Caco-2 (cell line): ENCODE measurements around the gene RAB35. TPM values are rescaled to one million over a fixed set of nuclear protein-coding genes. Genes with fewer than 3 reads are reported as not detected.

Experiments used
- BruUV-seq: library from RNA; stranded (reverse); fragments of 400-500 nt; replicated peaks from 2 replicates; lab custom pipeline; 2021; lab: Mats Ljungman, UMichigan
- CTCF ChIA-PET: fragments of 300-600 bp; sonication (Branson Sonifier 250); formaldehyde crosslinking; loops from one replicate; lab custom pipeline; 2022; ENCODE audit warnings: antibody characterized with exemption; lab: Charles Lee
- POLR2A ChIA-PET: fragments of 300-600 bp; sonication (Branson Sonifier 250); formaldehyde crosslinking; loops from one replicate; lab custom pipeline; 2022; ENCODE audit warnings: antibody characterized with exemption; lab: Charles Lee
- DNase-seq, 2 experiments: peaks; one replicate each; pipeline versions ENCODE4 v3.0.0 to v3.0.0-alpha.2; 2020 to 2022
- H3K27me3 ChIP-seq: replicated peaks from 2 replicates; pipeline ENCODE4 v1.6.0; 2011; ENCODE audit warnings: low read length; ENCODE audit not compliant: control insufficient read depth, insufficient read depth
- H3K36me3 ChIP-seq: 2 replicates; pipeline ENCODE4 v1.5.1; 2011; ENCODE audit warnings: low read length; ENCODE audit not compliant: control insufficient read depth, insufficient read depth
- H3K4me1 ChIP-seq: fragments of 250-450 bp; sonication (Bioruptor Pico); 2 replicates; pipeline ENCODE4 v1.5.1; 2020; ENCODE audit warnings: mild to moderate bottlenecking
- H3K4me3 ChIP-seq: 2 replicates; pipeline ENCODE4 v1.5.1; 2011; ENCODE audit warnings: low read depth, mild to moderate bottlenecking, control low read depth, low read length
- H3K9me3 ChIP-seq: fragments of 250-450 bp; sonication (Bioruptor Pico); 2 replicates; pipeline ENCODE4 v1.5.1; 2020; ENCODE audit warnings: mild to moderate bottlenecking, moderate library complexity
- H3K27ac Mint-ChIP-seq: one replicate; pipeline ENCODE4 v1.8.0; 2022; ENCODE audit warnings: mixed read lengths; ENCODE audit not compliant: unreplicated experiment
- H3K27me3 Mint-ChIP-seq: one replicate; pipeline ENCODE4 v1.8.0; 2022; ENCODE audit warnings: mixed read lengths; ENCODE audit not compliant: insufficient read depth, unreplicated experiment
- H3K36me3 Mint-ChIP-seq: one replicate; pipeline ENCODE4 v1.8.0; 2022; ENCODE audit warnings: mild to moderate bottlenecking, mixed read lengths; ENCODE audit not compliant: insufficient read depth, unreplicated experiment
- H3K4me1 Mint-ChIP-seq: one replicate; pipeline ENCODE4 v1.8.0; 2022; ENCODE audit warnings: low read depth, mixed read lengths; ENCODE audit not compliant: unreplicated experiment
- H3K4me3 Mint-ChIP-seq: one replicate; pipeline ENCODE4 v1.8.0; 2022; ENCODE audit warnings: mild to moderate bottlenecking, moderate library complexity, mixed read lengths; ENCODE audit not compliant: unreplicated experiment
- H3K9me3 Mint-ChIP-seq: one replicate; pipeline ENCODE4 v1.8.0; 2022; ENCODE audit warnings: mixed read lengths; ENCODE audit not compliant: unreplicated experiment
- CTCF ChIP-seq, 2 experiments: fragments of 200-600 bp in 1 of 2; IDR thresholded peaks; 1 replicate in 1 of 2; 2 replicates in 1 of 2; pipeline versions ENCODE4 v1.5.1 to v1.8.0; 2011 to 2022; ENCODE audit warnings: antibody characterized with exemption in 1 of 2, control low read depth in 1 of 2, inconsistent platforms in 1 of 2, low read depth in 1 of 2, low read length in 1 of 2, mild to moderate bottlenecking in 1 of 2, moderate library complexity in 1 of 2; ENCODE audit not compliant: insufficient read depth in 1 of 2, severe bottlenecking in 1 of 2, unreplicated experiment in 1 of 2
- intact Hi-C: fragments of 100-400 bp; cut with micrococcal nuclease; formaldehyde crosslinking; loops from one replicate; pipeline ENCODE4 v1.10.0; 2022; ENCODE audit not compliant: unreplicated experiment
- total RNA-seq: library from RNA; stranded (reverse); gene quantifications from 2 replicates; pipeline ENCODE4 v1.2.3, GENCODE V29; 2022

Gene RAB35
- total RNA-seq, 1 experiment from 2014 or later: 72.0 TPM

GRCh38 chr12:120062976-120063579, 53.5 kb downstream of the RAB35 start:
- Histone ChIP-seq H3K4me1 (peaks cover 41% of the 10 kb centered on the region), H3K27me3 (no peaks in the 10 kb centered on the region), H3K4me3 (no peak overlapping the region), H3K9me3 (no peaks in the 10 kb centered on the region), H3K36me3 (no peaks in the 10 kb centered on the region)
- Mint-ChIP-seq H3K4me1 (peaks cover 28% of the 10 kb centered on the region), H3K27me3 (no peaks in the 10 kb centered on the region), H3K4me3 (no peak overlapping the region), H3K27ac (peak overlapping the region; percentile 2), H3K9me3 (no peaks in the 10 kb centered on the region), H3K36me3 (no peaks in the 10 kb centered on the region)
- no TSS peak for BruUV-seq
- DNase-seq: no peak
- ChIA-PET CTCF (interaction anchor here (2.0 kb wide), 1 partner anchor 24 kb away, joined by 9 read pairs; no protein-coding TSS in a partner anchor), POLR2A (interaction anchor here (0.6 kb wide), 1 partner anchor 150 kb away, joined by 3 read pairs; no protein-coding TSS in a partner anchor)
- intact Hi-C loops: no loop called here
- TF ChIP-seq CTCF (IDR thresholded peaks at IDR 0.05; ENCODE audit: insufficient read depth in 1 of 2, low read depth in 1 of 2, low read length in 1 of 2, severe bottlenecking in 1 of 2, unreplicated experiment in 1 of 2): no peak

GRCh38 chr12:120061575-120062214, 54.9 kb downstream of the RAB35 start:
- Mint-ChIP-seq H3K36me3 (no peaks in the 10 kb centered on the region), H3K4me3 (no peak overlapping the region), H3K27me3 (no peaks in the 10 kb centered on the region), H3K9me3 (no peaks in the 10 kb centered on the region), H3K27ac (no peak overlapping the region), H3K4me1 (peaks cover 28% of the 10 kb centered on the region)
- Histone ChIP-seq H3K4me3 (no peak overlapping the region), H3K27me3 (no peaks in the 10 kb centered on the region), H3K4me1 (peaks cover 41% of the 10 kb centered on the region), H3K36me3 (no peaks in the 10 kb centered on the region), H3K9me3 (no peaks in the 10 kb centered on the region)
- TF ChIP-seq CTCF (IDR thresholded peaks at IDR 0.05; ENCODE audit: insufficient read depth in 1 of 2, low read depth in 1 of 2, low read length in 1 of 2, severe bottlenecking in 1 of 2, unreplicated experiment in 1 of 2): no peak
- no peak for DNase-seq
- intact Hi-C loops: no loop called here
- POLR2A ChIA-PET: no interaction called here
- BruUV-seq: no TSS peak
- CTCF ChIA-PET: no interaction called here

- Histone ChIP-seq H3K4me3 (no peak overlapping the region), H3K27me3 (no peaks in the 10 kb centered on the region), H3K4me1 (peaks cover 32% of the 10 kb centered on the region), H3K36me3 (no peaks in the 10 kb centered on the region), H3K9me3 (no peaks in the 10 kb centered on the region)
- no peak for TF ChIP-seq CTCF (IDR thresholded peaks at IDR 0.05; ENCODE audit: insufficient read depth in 1 of 2, low read depth in 1 of 2, low read length in 1 of 2, severe bottlenecking in 1 of 2, unreplicated experiment in 1 of 2)
- Mint-ChIP-seq H3K4me3 (no peak overlapping the region), H3K27ac (no peak overlapping the region), H3K9me3 (no peaks in the 10 kb centered on the region), H3K27me3 (no peaks in the 10 kb centered on the region), H3K36me3 (no peaks in the 10 kb centered on the region), H3K4me1 (peaks cover 28% of the 10 kb centered on the region)
- no TSS peak for BruUV-seq
- intact Hi-C loops: no loop called here
- ChIA-PET POLR2A (no interaction called here), CTCF (no interaction called here)
- no peak for DNase-seq
Observed at GRCh38 chr12:120060717-120061116, 55.8 kb downstream of the RAB35 start.
